NCI-H1105 treated with DMSO at 0.1 percent for 48 hours (cell line): ENCODE data around the gene ACAP2.
"Not testable (repeated sequence)": the region's sequence is repeated elsewhere in the genome, so short reads cannot be mapped to it uniquely, and the experiment has no call there.

Experiments
- DNase-seq: peaks from one replicate; lab custom pipeline; 2025; lab: John Stamatoyannopoulos, UW

The ACAP2 gene

DNA sequence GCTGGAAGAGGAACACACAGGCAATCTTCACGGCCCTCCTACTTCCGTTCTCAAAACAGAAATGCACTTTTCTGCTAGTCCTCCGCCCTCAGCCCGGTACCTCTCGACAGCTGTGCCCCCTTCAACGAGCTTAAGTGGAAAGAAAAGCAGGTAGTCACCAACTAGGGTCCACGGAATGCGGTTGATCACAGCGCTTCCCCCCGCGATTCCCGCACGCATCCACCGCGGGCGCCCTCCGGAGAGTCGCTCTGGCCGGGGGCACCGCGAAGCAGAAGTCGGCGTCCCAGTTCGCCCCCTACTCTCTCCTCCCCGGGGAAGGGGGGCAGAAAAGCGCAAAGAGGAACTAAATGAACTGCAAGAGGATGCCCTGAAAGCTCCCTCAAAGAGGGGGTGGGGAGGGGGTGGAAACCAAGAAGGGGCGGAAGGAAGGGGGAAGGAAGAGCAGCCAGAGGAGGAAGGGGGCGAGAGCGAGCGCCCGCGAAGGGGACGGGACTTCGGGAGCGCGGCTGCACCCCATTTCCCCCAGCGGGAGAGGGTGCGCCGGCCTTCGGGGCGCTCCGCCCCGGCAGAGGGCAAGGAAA, 738 bp downstream of the ACAP2 start:
- DNase-seq = peak; percentile 65

DNA sequence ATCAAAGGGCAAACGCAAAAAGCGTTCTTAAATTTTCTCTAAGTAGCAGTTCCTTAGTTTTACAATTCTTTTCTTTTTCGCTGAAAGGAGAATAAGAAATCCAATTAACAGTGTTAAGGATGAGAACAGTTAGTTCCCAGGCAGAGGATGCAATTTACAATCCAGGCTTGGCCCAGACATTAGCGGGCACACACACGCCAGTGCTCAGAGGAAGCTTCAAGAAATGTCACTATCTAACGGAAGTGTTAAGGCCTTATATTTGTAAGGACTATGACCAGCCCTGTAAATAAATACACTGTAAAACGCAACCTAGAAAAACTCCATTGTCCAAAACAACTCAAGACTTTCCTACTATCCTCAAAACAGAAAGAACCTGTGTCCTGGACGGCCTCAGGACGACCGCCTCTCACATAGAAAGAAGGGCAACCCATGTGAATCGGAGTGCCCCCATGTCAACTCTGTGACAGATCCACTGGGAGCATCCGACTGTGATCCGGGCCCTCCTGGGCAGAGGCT, 1.3 kb downstream of the ACAP2 start:
- peak; percentile 38 for DNase-seq

DNA sequence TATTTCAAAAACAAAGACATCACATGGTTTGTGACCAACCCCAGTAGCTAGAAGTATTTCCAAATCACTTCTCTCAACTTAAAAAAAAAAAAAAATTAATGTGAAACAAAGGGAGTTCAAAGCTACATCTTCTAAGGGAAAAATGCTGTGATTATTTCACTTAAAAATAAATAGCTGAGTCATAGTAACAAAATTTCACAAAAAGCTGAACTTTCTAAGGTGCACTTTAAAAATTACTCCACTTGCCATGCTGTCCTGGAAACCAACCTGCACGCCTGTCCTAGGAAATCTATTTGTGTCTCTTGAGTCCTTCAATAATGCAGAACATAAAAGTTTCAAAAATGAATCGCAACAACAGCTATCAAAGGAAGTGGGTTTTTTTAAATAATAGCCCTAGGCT, 1.8 kb downstream of the ACAP2 start:
- no peak for DNase-seq

GRCh38 chr3:195440379-195440778, 2.4 kb downstream of the ACAP2 start:
- DNase-seq = no peak

DNA sequence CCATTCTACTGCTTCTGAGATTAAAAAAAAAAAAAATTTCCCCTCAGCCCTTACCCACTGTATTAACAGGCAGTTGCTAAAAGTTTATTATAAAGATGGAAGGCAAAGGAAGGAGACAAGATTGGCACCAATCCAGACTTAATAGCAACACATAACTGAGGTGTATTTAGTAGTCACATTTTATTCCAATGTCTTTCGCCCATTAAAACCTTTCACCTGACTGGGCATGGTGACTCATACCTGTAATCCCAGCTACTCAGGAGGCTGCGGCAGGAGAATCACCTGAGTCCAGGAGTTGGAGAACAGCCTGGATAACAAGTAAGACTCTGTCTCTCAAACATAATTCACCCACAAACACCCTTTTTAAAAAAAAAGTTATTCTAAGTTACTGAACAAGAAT, 4.4 kb downstream of the ACAP2 start:
- no peak for DNase-seq

DNA sequence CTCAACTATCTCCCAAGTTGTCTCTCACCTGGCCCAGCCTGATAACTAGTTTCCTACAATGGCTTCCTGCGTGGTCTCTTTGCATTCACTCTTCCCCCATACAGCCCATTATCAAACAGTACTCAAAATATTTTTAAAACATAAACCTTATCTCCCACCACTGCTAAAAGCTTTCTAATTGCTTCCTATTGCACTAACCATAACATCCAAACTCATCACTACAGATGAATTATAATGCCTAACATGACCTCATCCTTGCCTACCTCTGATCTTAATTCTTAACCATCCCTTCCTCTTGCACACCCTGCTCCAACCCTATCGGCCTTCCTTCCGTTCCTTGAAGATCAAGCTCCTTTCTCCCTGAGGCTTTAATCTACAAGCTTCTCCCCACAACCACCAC, 17.0 kb downstream of the ACAP2 start:
- no peak for DNase-seq

GRCh38 chr3:195423818-195424217, 19.0 kb downstream of the ACAP2 start:
- DNase-seq = no peak

DNA sequence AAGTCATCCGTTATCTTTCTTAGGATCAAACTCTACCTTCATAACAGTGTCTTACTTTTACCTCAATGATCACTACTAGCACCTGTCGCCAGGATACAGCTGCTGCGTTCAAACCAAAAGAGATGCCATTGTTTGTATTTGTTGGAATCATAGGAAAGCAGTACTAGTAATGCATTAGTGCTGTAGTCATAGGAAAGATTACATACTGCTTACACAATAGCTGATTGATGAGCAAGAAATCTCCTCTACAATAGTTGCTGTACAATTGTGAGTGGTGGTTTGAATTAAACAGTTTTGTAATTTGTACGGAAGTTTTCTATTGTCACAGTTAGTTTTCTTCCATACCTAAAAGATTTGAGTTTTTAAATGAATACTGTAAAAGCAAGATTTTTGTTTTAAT, 21.4 kb downstream of the ACAP2 start:
- DNase-seq = no peak

- DNase-seq = no peak
Measured at GRCh38 chr3:195416795-195417194, 26.0 kb downstream of the ACAP2 start.

DNA sequence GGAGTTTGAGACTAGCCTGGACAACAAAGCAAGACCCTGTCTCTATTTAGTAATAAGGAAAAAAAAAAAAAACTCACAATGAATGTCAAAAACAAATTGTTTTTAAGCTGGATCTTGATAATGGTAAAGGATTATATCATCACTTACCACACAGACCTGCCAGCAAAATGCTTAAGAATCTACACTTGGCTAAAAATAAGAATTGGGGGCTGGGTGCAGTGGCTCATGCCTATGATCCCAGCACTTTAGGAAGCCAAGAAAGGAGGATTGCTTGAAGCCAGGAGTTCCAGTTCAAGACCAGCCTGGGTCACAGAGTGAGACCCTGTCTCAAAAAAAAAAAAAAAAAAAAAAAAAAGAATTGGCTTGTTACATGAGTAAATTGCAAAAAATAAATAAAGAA, 31.0 kb downstream of the ACAP2 start:
- no peak for DNase-seq

GRCh38 chr3:195410546-195410945, 32.3 kb downstream of the ACAP2 start:
- no peak for DNase-seq

- no peak for DNase-seq
Measured at GRCh38 chr3:195407531-195408409, 35.0 kb downstream of the ACAP2 start.

- no peak for DNase-seq
Measured at GRCh38 chr3:195405651-195406050, 37.2 kb downstream of the ACAP2 start.

GRCh38 chr3:195403841-195404408, 38.9 kb downstream of the ACAP2 start:
- DNase-seq = no peak

DNA sequence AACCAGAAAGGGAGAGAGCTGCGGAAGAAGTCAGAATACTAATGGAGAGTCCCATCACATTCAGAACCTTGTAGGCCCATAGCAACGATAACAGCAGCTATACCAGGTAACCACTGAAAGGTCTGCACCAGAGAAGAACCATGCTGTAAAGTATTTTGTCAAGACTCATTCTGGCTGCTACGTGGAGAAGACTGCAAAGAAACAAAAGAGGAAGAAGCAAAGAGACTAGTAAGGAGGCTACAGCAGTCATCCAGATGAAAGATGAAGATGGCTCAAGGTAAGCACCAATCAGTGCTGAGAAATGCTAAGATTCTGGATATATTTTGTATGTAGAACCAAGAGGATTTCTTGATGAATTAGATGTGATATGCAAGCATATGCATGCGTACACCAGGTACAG, 39.6 kb downstream of the ACAP2 start:
- DNase-seq = no peak

DNA sequence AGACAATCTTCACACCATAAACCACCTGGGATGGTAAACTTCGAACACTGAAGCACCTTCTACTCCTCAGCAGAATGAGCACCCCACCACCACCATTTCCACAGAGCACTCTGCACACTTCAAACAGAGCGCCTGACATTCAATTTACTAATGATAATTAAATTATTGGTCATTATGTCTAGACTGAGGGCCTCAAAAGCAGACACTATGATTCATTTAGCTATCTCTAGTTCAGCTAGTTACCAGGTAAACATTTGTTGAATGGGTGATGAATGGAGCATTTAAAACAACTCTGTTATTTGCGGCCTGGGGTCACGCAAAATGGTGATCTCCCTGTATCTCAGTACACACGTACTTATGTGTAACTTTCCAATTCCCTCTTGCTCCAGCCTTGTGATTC, 40.9 kb downstream of the ACAP2 start:
- peak; percentile 81 for DNase-seq

DNA sequence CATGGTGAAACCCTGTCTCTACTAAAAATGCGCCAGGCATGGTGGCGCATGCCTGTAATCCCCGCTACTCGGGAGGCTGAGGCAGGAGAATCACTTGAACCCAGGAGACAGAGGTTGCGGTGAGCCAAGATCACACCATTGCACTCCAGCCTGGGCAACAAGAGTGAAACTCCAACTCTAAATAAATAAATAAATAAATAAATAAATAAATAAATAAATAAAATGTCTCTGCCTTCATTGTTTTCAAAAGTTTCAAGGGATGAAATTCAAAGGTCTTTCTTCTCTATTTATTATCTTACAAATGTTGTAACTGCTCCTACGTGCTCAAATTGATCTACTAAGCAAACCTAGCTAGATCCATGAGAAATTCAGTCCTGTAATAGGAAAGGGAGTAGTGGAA, 44.4 kb downstream of the ACAP2 start:
- DNase-seq = not testable (repeated sequence)

DNA sequence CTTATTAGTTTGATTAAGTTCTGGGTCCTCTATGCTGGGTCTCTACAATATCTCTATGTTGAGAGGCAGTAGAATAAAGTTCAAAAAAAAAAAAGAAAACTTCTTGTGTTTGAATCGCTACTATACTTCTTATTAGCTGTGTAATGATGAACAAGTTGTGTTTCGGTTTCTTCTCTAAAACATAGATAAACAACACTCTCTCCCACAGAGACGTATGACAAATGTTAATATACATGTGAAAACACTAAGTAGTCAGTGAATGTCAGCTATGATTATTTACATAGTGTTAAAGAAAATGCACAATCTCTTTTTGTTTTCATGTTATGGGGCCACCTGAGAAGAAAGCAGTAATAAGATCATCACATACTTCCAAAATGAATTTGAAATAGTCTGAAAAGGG, 45.3 kb downstream of the ACAP2 start:
- no peak for DNase-seq

DNA sequence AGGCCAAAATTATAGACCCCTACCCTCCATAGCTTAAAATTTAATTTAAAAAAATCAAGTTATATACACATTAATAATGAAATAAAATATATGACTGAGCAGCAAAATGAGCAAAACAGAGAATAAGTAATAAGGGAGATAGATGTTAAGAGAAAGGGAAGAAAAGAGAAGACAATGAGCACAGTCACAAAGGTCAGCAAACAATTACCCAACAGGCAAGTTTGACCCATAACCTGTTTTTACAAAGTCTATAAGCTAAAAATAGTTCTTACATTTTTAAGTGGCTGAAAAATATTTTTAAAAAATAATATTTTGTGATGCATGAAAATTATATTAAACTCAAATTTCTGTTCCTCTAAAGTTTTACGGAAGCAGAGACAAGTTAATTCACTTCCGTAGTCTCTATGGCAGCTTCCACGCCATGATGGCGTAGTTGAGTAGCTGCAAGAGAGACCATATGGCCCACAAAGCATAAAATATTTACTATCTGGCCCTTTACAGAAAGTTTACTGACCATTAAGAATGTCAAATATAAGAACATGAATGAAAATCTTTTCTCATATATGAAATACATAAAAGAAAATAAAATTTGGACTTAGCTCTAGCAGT, 47.5 kb downstream of the ACAP2 start:
- no peak for DNase-seq

DNA sequence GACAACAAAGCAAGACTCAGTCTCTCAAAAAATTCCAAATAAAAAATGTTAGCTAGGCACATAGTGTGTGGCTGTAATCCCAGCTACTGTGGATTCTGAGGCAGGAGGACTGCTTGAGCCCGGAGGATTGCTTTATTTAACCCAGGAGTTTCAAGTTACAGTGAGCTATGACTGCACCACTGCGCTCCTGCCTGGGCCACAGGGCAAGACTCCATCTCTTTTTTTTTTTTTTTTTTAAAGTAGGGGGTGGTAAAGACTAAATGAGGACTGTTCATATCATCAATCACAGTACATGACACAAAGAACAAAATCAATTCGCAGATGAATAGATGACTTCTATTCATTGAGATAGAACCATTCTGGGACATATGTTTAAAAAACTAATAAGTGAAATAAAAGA, 48.1 kb downstream of the ACAP2 start:
- no peak for DNase-seq

DNA sequence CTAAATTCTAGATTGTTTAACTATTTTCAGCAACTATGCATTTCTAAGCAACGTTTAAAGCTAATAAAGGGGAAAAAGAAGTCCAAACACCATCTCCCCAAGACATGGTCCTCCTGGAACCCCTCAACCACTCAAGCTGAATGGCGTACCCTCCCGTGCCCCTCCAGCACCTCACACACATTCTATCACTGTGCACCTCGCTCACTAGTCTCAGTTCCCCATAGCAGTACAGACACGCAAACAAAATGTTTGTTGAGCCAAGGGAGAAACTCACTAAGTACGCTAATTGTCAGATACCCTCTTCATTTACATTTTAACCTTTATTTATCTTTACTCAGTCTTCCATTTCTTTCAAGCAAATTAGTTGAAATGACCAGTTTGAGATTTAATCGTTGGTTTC, 48.8 kb downstream of the ACAP2 start:
- DNase-seq = no peak

GRCh38 chr3:195388380-195388779, 54.4 kb downstream of the ACAP2 start:
- DNase-seq = peak; percentile 9

- DNase-seq = no peak
Measured at GRCh38 chr3:195386739-195387138, 56.1 kb downstream of the ACAP2 start.
